ENCODE data around the gene SWAP70.
A peak's percentile ranks its signal among the peaks of the same experiment; 100 is the strongest.
"Not testable (repeated sequence)": the region's sequence is repeated elsewhere in the genome, so short reads cannot be mapped to it uniquely, and the experiment has no call there.

Gene SWAP70

DNA sequence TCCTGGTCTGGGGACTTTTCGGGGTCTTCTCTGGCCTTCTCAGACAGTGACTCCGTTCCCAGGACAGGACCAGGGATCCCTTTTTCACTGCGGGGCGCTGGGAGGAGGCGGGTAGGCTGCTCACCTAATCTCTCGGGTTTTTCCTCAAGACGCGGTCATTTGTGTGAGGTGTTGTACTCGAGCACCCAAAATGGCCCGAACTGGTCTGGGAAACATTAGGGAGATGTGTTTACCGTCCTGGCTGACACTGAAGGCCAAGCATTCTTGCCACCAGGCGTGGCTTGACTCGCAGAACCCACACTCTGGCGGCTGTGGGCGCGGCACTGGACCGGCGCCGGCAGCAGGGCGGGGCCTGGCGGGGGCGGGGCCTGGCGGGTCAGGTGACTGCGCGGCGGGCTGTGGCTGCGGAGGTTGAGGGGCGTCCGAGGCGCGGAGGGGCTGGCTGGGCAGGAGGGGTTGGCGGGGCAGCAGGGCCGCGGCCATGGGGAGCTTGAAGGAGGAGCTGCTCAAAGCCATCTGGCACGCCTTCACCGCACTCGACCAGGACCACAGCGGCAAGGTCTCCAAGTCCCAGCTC is at the start of gene SWAP70:
Gene SWAP70, plus strand, starts transcription at position 379 of the 577 bp plus-strand sequence. Its CDS starts 103 bp downstream, at position 482.
- peak; percentile 88 for DNase-seq (ENCODE audit: low spot score)

DNA sequence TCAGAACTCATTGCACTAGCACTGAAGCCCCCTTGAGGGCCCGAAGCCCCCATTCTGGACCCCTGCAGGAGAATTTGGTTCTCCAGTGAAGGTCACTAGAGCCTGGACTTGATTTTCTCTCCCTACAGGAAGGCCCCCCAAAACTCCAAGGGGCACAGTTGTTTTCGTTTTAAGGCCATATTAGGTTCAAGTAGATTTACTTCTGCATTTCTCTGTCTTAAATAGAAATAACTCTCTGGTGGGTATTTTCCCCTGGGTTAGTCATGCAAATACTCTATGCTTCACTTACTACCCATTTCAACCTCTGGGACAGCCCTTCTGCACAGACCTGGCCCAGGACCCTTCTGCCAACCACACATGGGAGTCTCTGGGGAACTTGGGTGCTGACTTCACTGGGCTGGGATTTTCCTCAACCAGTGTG is 48.8 kb upstream of the SWAP70 start:
- peak; percentile 77 for DNase-seq (ENCODE audit: low spot score)

DNA sequence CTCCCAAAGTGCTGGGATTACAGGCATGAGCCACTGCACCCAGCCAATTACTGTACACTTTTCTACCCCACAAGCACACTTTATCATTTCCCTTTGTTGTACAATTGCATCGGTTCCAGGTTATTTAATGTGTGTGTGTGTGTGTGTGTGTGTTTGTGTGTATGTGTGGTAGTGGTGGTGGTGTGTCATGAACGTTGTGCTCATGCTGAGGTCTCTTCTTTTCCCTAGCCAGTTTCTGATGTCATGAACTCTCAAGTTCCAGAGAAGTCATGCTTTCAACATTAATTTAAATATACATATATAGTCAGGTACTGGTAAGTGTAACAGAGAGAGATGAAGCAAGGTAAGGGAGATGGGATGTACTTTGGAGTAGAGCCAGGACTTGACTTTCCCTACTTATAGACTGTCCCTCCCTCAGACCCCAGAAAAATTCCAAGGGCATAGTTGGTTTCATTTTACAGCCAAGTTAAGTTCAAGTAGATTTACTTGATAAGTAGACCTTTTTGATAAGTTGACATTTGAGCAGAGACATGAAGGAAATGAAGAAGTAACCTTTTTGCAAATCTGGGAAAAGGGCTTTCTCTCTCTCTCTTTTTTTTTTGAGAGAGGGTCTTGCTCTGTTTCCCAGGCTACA is 47.7 kb upstream of the SWAP70 start:
- no peak for DNase-seq (ENCODE audit: low spot score)

DNA sequence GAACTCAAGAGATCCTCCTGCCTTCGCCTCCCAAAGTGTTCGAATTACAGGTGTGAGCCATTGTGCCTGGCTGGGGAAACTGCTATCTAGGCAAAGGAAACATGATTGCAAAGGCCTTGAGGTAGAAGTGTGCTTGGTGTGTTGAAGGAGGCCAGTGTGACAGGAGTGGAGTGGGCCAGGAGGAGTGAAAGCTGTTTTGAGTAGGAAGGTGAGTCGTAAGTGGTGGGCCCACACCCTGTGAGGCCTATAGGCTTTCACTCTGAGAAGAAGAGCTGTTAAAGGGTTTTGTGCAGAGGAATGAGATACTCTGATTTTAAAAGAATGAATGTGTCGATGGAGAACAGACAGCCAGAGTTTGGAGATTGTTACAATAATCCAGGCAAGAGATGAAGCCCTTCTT is 47.0 kb upstream of the SWAP70 start:
- DNase-seq (ENCODE audit: low spot score) = no peak

DNA sequence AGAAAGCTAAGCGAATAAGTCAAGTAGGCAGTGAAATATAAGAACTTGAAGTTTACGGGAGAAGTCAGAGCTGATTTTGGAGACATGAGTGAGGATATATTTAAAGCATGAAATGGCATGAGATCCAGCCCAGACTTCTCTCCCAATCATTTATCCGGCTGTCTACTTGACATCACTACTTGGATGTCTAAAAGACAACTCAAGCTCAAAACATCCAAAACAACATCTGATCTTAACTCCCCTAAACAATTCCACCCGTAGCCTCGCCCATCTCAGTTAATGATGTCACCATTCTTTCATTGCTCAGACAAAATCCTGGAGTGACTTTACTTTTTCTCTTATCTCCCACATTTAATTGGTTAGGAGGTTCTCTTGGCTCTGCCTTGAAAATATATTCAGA is 45.9 kb upstream of the SWAP70 start:
- no peak for DNase-seq (ENCODE audit: low spot score)

DNA sequence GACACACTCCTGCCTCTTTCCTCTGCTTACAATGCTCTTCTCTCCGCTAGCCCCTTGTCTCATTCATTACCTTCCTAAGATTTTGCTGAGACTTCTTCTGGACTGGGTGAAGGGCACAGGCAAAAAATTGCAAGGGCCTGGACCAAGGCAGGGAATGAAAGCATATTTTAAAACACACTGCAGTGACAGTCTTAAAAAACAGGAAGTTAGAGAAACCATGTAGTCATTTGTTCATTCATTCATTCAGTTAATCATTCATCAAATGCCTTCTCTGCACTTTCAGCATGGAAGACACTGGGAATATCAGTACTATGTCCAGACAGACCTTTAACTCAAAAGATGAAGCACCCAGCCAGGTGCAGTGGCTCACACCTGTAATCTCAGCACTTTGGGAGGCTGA is 44.9 kb upstream of the SWAP70 start:
- no peak for DNase-seq (ENCODE audit: low spot score)

DNA sequence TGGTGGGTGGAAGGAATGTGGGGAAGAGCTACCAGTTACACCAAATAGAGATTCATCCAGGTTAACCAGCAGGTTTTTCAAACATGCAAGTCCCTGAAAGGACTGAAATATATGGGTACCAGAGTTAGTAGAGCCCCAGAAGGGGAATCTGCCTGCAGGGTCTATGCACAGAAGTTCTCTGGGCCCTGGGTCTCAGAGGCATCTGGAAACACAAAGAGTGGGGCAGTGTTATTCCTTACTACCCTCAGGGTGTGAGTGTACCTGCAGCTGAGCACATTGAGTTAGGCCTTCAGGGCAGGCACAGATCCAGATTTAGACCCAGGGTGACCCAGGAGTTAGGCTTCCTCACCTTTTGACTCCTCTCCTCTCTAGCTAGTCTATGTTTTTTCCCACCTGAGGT is 43.9 kb upstream of the SWAP70 start:
- no peak for DNase-seq (ENCODE audit: low spot score)

- DNase-seq (ENCODE audit: low spot score) = not testable (repeated sequence)
These were observed 41.5 kb upstream of the SWAP70 start for GRCh38 chr11:9622353-9622752.

- not testable (repeated sequence) for DNase-seq (ENCODE audit: low spot score)
These were observed 40.8 kb upstream of the SWAP70 start for GRCh38 chr11:9623053-9623452.

DNA sequence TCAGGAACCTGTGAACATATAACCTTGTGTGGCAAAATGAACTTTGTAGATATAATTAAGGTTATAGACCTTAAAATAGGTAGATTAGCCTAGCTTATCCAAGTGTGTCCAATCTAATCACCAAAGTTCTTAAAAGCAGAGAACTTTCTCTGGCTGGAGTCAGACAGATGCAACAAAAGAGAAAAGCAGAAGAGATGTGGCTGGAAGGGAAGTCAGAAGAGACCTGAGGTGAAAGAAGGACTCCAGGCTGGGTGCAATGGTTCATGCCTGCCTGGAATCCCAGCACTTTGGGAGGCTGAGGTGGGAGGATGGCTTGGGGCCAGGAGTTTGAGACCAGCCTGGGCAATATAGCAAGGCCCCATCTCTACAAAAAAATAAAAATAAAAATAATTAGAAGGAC is 39.4 kb upstream of the SWAP70 start:
- no peak for DNase-seq (ENCODE audit: low spot score)

DNA sequence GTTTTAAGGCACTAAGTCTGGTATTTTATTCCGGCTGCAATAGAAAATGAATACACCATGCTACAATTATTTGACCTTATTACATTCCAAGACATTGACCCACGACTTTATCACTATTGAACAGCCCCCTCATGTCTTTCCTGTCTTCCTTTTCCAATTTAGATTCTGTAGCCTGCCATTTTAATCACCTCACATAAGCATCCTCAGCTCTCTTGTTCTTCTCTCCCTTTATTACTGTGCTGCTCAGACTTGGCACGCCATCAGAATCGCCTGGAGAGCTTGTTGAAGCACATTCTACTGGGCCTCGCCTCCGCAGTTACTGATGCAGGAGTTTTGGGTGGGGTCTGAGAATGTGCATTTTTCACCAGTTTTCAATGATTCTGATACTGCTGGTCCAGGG is 38.7 kb upstream of the SWAP70 start:
- DNase-seq (ENCODE audit: low spot score) = no peak

- DNase-seq (ENCODE audit: low spot score) = no peak
These were observed 38.1 kb upstream of the SWAP70 start for GRCh38 chr11:9625728-9626127.

DNA sequence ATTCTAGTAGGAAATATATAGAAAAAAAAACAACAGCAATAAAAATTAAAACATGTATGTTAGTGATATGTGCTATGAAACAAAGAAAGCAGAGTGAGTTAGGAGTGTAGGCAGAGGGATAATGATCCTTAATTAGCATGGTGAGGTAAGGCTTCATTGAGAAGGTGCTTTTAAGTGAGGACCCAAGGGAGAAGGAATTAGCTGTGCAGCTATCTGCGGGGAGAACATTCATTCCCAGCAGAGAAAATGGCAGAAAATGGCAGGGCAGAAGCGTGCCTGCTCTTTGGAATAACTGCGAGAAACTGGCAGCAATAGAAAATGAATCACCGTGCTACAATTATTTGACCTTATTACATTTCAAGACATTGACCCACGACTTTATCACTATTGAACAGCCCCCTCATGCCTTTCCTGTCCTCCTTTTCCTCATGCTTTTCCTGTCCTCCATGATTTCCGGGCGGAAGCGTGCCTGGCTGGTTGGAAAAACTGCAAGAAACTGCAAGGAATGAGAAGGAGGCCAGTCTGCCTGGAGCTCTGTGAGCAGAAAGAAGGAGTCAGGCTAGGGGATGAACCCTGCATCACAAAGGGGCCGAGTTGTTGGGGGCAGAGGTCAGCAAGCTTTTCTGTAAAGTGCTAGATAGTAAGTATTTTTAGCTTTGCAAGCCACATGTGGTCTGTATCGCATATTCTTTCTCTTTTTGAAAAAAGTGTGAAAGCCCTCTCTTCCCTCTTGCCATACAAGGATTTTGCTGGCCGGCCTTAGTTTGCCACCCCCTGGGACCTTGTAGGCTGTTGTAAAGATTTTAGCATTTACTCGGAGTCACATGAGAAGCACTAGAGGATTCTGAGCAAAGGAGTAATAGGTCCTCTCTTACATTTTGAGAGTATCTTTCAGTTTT is 37.1 kb upstream of the SWAP70 start:
- no peak for DNase-seq (ENCODE audit: low spot score)

DNA sequence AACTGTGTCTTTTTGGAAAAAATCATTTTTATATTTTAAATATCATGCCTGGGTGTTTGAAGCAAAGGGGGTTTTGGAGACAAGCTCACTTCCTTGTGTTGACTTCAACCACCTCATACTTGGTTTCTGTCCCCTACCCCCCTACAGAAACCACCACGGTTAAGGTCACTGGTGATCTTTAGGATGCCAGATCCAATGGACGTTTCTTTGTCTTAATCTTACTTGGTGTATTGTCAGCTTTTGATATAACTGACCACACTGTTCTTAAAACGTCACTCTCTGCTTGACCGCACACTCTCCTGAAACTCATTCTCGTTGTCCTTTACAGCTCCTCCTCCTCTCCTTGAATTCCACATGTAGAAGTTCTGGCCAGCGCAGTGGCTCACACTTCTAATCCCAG is 34.8 kb upstream of the SWAP70 start:
- DNase-seq (ENCODE audit: low spot score) = no peak

DNA sequence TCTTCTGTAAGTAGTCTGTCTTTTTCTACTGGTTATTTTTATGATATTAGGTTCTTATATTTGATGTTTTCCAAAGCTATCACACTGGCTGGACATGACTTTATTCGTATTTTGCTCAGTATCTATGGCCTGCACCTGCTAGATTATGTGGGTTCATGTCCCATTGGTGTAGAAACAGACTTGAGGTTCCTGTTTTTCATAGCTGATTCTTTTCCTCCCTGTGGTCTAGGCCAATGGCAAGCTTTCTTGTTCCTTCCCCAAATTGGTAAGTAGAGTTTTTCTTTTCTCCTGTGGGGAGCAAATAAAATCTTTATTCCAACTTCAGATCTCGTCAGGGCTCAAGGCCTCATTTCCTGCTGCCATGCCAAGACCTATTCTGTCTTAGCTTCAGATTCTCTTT is 30.2 kb upstream of the SWAP70 start:
- DNase-seq (ENCODE audit: low spot score) = no peak

DNA sequence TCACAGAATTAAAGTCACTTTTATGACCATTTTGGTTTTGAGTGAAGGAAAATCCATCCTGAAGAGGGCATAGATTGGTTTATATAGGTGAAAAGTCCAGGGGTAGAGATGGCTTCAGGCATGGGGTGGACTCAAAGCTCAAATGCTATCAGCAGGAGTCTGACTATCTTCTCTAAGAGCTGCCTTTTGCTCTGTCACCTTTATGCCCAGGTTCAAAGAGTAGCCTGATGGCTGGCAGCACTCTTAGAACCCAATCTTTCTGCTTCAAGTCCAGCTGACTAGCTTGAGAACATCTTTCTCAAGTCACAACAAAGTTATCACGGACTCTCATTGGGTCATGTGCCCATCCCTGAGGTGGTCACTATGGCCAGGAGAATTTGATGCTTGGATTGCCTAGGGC is 27.2 kb upstream of the SWAP70 start:
- no peak for DNase-seq (ENCODE audit: low spot score)

GRCh38 chr11:9639099-9639498 is 24.8 kb upstream of the SWAP70 start:
- DNase-seq (ENCODE audit: low spot score) = no peak

DNA sequence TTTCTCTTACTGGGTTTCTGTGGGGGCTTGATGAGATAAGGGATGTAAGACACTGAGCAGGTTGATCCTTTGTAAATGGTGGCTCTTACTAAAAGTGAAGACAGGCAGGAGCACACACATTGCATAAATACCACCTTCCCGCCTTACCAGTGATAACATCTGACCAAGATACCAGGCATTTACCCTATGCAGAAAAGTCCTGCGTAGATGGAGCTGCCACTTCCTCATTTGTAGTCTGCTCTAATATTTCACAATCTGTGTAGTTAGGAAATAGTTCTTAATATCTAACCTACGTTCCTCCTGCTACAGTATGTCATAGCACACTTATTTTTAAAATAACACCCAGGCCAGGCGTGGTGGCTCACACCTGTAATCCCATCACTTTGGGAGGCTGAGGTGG is 23.9 kb upstream of the SWAP70 start:
- DNase-seq (ENCODE audit: low spot score) = peak; percentile 43

GRCh38 chr11:9642894-9643293 is 21.0 kb upstream of the SWAP70 start:
- no peak for DNase-seq (ENCODE audit: low spot score)

- no peak for DNase-seq (ENCODE audit: low spot score)
These were observed 20.1 kb upstream of the SWAP70 start for GRCh38 chr11:9643751-9644150.

- DNase-seq (ENCODE audit: low spot score) = no peak
These were observed 18.0 kb upstream of the SWAP70 start for GRCh38 chr11:9645881-9646280.

- DNase-seq (ENCODE audit: low spot score) = no peak
These were observed 17.6 kb upstream of the SWAP70 start for GRCh38 chr11:9646324-9646723.

DNA sequence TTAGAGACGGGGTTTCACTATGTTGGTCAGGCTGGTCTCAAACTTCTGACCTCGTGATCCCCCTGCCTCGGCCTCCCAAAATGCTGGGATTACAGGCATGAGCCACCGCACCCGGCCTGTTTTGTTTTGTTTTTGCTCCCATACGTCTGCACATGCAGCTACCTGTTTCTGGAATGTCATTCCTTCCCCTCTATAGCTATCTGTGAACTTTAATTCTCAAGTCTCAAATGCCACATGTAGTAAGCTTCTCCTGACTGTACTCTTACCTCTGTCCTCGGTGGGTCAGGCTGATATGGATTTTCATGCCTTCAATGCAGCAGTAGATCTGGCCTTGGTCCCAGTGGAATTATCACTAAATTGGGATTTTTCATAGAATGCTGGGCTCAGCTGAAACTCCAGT is 12.4 kb upstream of the SWAP70 start:
- no peak for DNase-seq (ENCODE audit: low spot score)

Data from germinal center (tissue), 1 donor.